SK-N-SH (cell line): ENCODE measurements around the gene ZFYVE16. TPM values are rescaled to one million over a fixed set of nuclear protein-coding genes. Genes with fewer than 3 reads are reported as not detected.

Source experiments
- CTCF ChIA-PET: fragments of 300-600, 350-600 bp; formaldehyde crosslinking; extraction: SDS; loops from one replicate; lab custom pipeline; 2021; lab: Yijun Ruan, JAX
- POLR2A ChIA-PET: fragments of 350-600 bp; sonication (Branson Sonifier 250); formaldehyde crosslinking; extraction: SDS; loops from one replicate; lab custom pipeline; 2020; ENCODE audit warnings: antibody characterized with exemption, inconsistent platforms; lab: Yijun Ruan, JAX
- DNase-seq: peaks from one replicate; pipeline ENCODE4 v3.0.0; 2012
- H2AFZ ChIP-seq: fragments of 200-600 bp; sonication (generic); 2 replicates; pipeline ENCODE4 v1.8.1; 2016; ENCODE audit warnings: antibody characterized with exemption, mild to moderate bottlenecking, low read depth
- H3F3A ChIP-seq: fragments of 200-600 bp; sonication (generic); replicated peaks from 2 replicates; pipeline ENCODE3; 2016; ENCODE audit warnings: antibody characterized with exemption, mild to moderate bottlenecking; ENCODE audit not compliant: insufficient read depth
- H3K27ac ChIP-seq, 2 experiments: fragments of 200-500 bp in 1 of 2; fragments of 200-600 bp in 1 of 2; sonication (Bioruptor generic) in 1 of 2; sonication (generic), shearing (Covaris generic) in 1 of 2; 2 replicates each; pipeline versions ENCODE4 v1.5.1 to v1.6.1; 2014 to 2016; ENCODE audit warnings: low read depth in 2 of 2, inconsistent platforms in 1 of 2, low read length in 1 of 2, mild to moderate bottlenecking in 1 of 2, mixed read lengths in 1 of 2
- H3K27me3 ChIP-seq: fragments of 200-600 bp; sonication (generic), shearing (Covaris generic); 2 replicates; pipeline ENCODE4 v1.6.1; 2016; ENCODE audit warnings: mixed run types; ENCODE audit not compliant: insufficient read depth
- H3K36me3 ChIP-seq, 2 experiments: fragments of 200-500 bp in 1 of 2; fragments of 200-600 bp in 1 of 2; sonication (Bioruptor generic) in 1 of 2; sonication (generic) in 1 of 2; replicated peaks in 1 of 2; 2 replicates each; pipeline versions ENCODE3 to v1.5.1; 2014 to 2016; ENCODE audit warnings: low read length in 1 of 2, mild to moderate bottlenecking in 1 of 2; ENCODE audit not compliant: insufficient read depth in 2 of 2, control insufficient read depth in 1 of 2
- H3K4me1 ChIP-seq, 2 experiments: fragments of 200-500 bp in 1 of 2; fragments of 200-600 bp in 1 of 2; sonication (Bioruptor generic) in 1 of 2; sonication (generic), shearing (Covaris generic) in 1 of 2; 2 replicates each; pipeline versions ENCODE4 v1.5.1 to v1.6.1; 2014 to 2016; ENCODE audit warnings: low read depth in 1 of 2, low read length in 1 of 2, mixed run types in 1 of 2; ENCODE audit not compliant: insufficient read depth in 2 of 2, control insufficient read depth in 1 of 2
- H3K4me2 ChIP-seq: fragments of 200-600 bp; sonication (generic), shearing (Covaris generic); 2 replicates; pipeline ENCODE4 v1.6.1; 2017; ENCODE audit warnings: mixed run types
- H3K4me3 ChIP-seq, 2 experiments: fragments of 200-500 bp in 1 of 2; fragments of 200-600 bp in 1 of 2; sonication (Bioruptor generic) in 1 of 2; sonication (generic), shearing (Covaris generic) in 1 of 2; 2 replicates each; pipeline versions ENCODE4 v1.5.1 to v1.8.1; 2014 to 2016; ENCODE audit warnings: low read depth in 2 of 2, inconsistent platforms in 1 of 2, low read length in 1 of 2, mild to moderate bottlenecking in 1 of 2, mixed read lengths in 1 of 2, moderate library complexity in 1 of 2
- H3K79me2 ChIP-seq: fragments of 200-600 bp; sonication (generic); 2 replicates; pipeline ENCODE4 v1.8.1; 2017; ENCODE audit warnings: mild to moderate bottlenecking; ENCODE audit not compliant: insufficient read depth
- H3K9ac ChIP-seq: fragments of 200-600 bp; sonication (generic); 2 replicates; pipeline ENCODE4 v1.6.1; 2017; ENCODE audit warnings: mixed run types
- H3K9me2 ChIP-seq: fragments of 200-600 bp; sonication (generic); 2 replicates; pipeline ENCODE4 v1.6.1; 2017; ENCODE audit warnings: mixed run types
- H3K9me3 ChIP-seq: fragments of 200-600 bp; sonication (generic); 2 replicates; pipeline ENCODE4 v1.6.1; 2017; ENCODE audit warnings: mixed run types, mild to moderate bottlenecking, moderate library complexity
- H4K20me1 ChIP-seq: fragments of 200-600 bp; sonication (generic); 2 replicates; pipeline ENCODE4 v1.6.1; 2017; ENCODE audit warnings: mild to moderate bottlenecking, mixed run types; ENCODE audit not compliant: insufficient read depth
- CTCF ChIP-seq: fragments of 200-600 bp; sonication (generic); IDR thresholded peaks from 2 replicates; pipeline ENCODE4 v1.6.1; 2017; ENCODE audit warnings: antibody characterized with exemption, mild to moderate bottlenecking, moderate library complexity
- ELF1 ChIP-seq: IDR thresholded peaks from 2 replicates; pipeline ENCODE4 v1.4.0; 2012
- EP300 ChIP-seq, 2 experiments: IDR thresholded peaks; 2 replicates each; pipeline versions ENCODE4 v1.4.0 to v1.6.1; 2012; ENCODE audit warnings: borderline replicate concordance in 1 of 2, low read depth in 1 of 2, low read length in 1 of 2
- FOSL2 ChIP-seq: IDR thresholded peaks from 2 replicates; pipeline ENCODE4 v1.4.0; 2012; ENCODE audit warnings: low read depth, mild to moderate bottlenecking, moderate library complexity, borderline replicate concordance
- FOXM1 ChIP-seq: IDR thresholded peaks from 2 replicates; pipeline ENCODE4 v1.4.0; 2012; ENCODE audit warnings: low read depth, mild to moderate bottlenecking
- IRF3 ChIP-seq: fragments of 150-350 bp; IDR thresholded peaks from 2 replicates; pipeline ENCODE4 v1.6.1; 2016; ENCODE audit warnings: mild to moderate bottlenecking, low read depth, low read length
- MAX ChIP-seq: IDR thresholded peaks from 2 replicates; pipeline ENCODE4 v1.4.0; 2012; ENCODE audit warnings: low read depth
- MXI1 ChIP-seq: IDR thresholded peaks from 2 replicates; pipeline ENCODE4 v1.6.1; 2012; ENCODE audit warnings: mild to moderate bottlenecking, low read depth, low read length, improper control_type of control experiment
- NFIC ChIP-seq: IDR thresholded peaks from 2 replicates; pipeline ENCODE4 v1.4.0; 2012; ENCODE audit warnings: borderline replicate concordance
- NRF1 ChIP-seq: IDR thresholded peaks from 2 replicates; pipeline ENCODE4 v1.6.1; 2012; ENCODE audit warnings: low read depth, mild to moderate bottlenecking, low read length
- PBX3 ChIP-seq: IDR thresholded peaks from 2 replicates; pipeline ENCODE4; 2012
- POLR2AphosphoS5 ChIP-seq: IDR thresholded peaks from 2 replicates; pipeline ENCODE4 v1.6.1; 2012; ENCODE audit warnings: low read depth, low read length
- RAD21 ChIP-seq: IDR thresholded peaks from 2 replicates; pipeline ENCODE4 v1.6.1; 2012; ENCODE audit warnings: mild to moderate bottlenecking, low read length
- REST ChIP-seq: IDR thresholded peaks from 2 replicates; pipeline ENCODE4 v1.6.1; 2012; ENCODE audit warnings: mild to moderate bottlenecking, low read depth, low read length, moderate library complexity
- RXRA ChIP-seq: IDR thresholded peaks from 2 replicates; pipeline ENCODE4 v1.4.0; 2012; ENCODE audit warnings: low read depth, mild to moderate bottlenecking, borderline replicate concordance
- TAF1 ChIP-seq: IDR thresholded peaks from 2 replicates; pipeline ENCODE4 v1.6.1; 2012; ENCODE audit warnings: low read depth, mild to moderate bottlenecking, low read length, moderate library complexity, borderline replicate concordance
- TCF12 ChIP-seq: IDR thresholded peaks from 2 replicates; pipeline ENCODE4 v1.4.0; 2012
- TEAD4 ChIP-seq: IDR thresholded peaks from 2 replicates; pipeline ENCODE4 v1.4.0; 2012; ENCODE audit warnings: mild to moderate bottlenecking, borderline replicate concordance; ENCODE audit not compliant: insufficient read depth
- USF2 ChIP-seq: fragments of 150-350 bp; IDR thresholded peaks from 2 replicates; pipeline ENCODE4 v1.6.1; 2017; ENCODE audit warnings: antibody characterized with exemption, low read length, low read depth, borderline replicate concordance
- YY1 ChIP-seq: IDR thresholded peaks from 2 replicates; pipeline ENCODE4 v1.4.0; 2012; ENCODE audit warnings: low read depth, mild to moderate bottlenecking
- WGBS: methylation state at CpG from one replicate; pipeline ENCODE4 v1.1.6; 2017; ENCODE audit warnings: low lambda C conversion rate; 5-methylcytosine and 5-hydroxymethylcytosine counted together
- polyA plus RNA-seq, 3 experiments: library from polyadenylated mRNA; depleted of rRNA; stranded (reverse); fragments of >200 nt; gene quantifications; 2 replicates each; pipeline ENCODE4 v1.2.3, GENCODE V29; 2012

Gene ZFYVE16
- polyA plus RNA-seq, 1 of the 3 experiments (the other 2 are of a cell fraction): 3.3 TPM

GRCh38 chr5:80482578-80482977 lies 74.7 kb downstream of the ZFYVE16 start (continued):
- TF ChIP-seq CTCF (no peak), NFIC (no peak), RXRA (no peak), NRF1 (no peak), POLR2AphosphoS5 (no peak), MXI1 (no peak), REST (no peak)

- no peaks in the 10 kb centered on the region; a peak in 3 of 4 replicates for H3K4me1 ChIP-seq
- H4K20me1 ChIP-seq: no peaks in the 10 kb centered on the region
- H3K9me3 ChIP-seq: peaks cover 19% of the 10 kb centered on the region; the same call in 1 of the 2 replicates
- H3F3A ChIP-seq: peaks cover 5% of the 10 kb centered on the region
- H3K9me2 ChIP-seq: no peaks in the 10 kb centered on the region
- H3K79me2 ChIP-seq: no peaks in the 10 kb centered on the region
- ChIA-PET POLR2A (no interaction called here), CTCF (no interaction called here)
- H2AFZ ChIP-seq: no peak overlapping the region
- 94% methylated on average over 3 of the region's 3 CpGs for WGBS
- H3K9ac ChIP-seq: no peak overlapping the region
- no peak for DNase-seq
- no peak overlapping the region for H3K27ac ChIP-seq
- H3K4me2 ChIP-seq: no peak overlapping the region
- no peaks in the 10 kb centered on the region for H3K27me3 ChIP-seq
- H3K36me3 ChIP-seq: peaks cover 12 to 57% of the 10 kb centered on the region in 2 experiments
- H3K4me3 ChIP-seq: no peak overlapping the region
- TF ChIP-seq FOSL2 (no peak), PBX3 (no peak), EP300 (IDR thresholded peaks at IDR 0.05; ENCODE audit: borderline replicate concordance in 1 of 2, low read depth in 1 of 2, low read length in 1 of 2) (no peak), USF2 (no peak), RAD21 (no peak), FOXM1 (no peak), YY1 (no peak), TEAD4 (no peak), IRF3 (no peak), ELF1 (no peak), MAX (no peak), TAF1 (no peak), TCF12 (no peak)
Observed at GRCh38 chr5:80483636-80484232, 75.9 kb downstream of the ZFYVE16 start.
